Activated CD4-positive, alpha-beta T cell treated with anti-CD3 and anti-CD28 coated beads for 1 hour (primary cell): ENCODE measurements around the gene PAX2.

Experiments used
- DNase-seq: peaks from one replicate; pipeline ENCODE4 v3.0.0-alpha.2; 2020

Gene PAX2

DNA sequence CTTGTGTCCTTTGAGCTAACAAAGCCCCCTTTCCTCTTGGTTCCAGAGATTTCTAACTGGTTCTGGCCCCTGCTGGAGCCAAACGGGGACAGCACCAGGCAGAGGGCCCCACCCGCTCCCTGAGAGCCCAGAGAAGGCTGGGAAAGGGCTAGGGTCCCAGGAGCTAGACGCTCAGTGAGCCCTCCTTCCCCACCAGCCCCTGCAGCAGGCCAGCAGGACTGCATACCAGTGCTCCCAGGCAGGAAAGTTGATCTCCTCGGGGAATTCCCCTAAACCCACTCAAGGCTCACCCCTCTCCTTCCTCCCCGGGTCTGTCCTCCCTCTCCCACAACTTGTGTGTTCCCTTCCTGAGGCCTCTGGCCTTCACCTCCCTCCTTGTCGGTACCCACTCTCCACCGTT lies 47.7 kb downstream of the PAX2 start:
- DNase-seq = no peak

DNA sequence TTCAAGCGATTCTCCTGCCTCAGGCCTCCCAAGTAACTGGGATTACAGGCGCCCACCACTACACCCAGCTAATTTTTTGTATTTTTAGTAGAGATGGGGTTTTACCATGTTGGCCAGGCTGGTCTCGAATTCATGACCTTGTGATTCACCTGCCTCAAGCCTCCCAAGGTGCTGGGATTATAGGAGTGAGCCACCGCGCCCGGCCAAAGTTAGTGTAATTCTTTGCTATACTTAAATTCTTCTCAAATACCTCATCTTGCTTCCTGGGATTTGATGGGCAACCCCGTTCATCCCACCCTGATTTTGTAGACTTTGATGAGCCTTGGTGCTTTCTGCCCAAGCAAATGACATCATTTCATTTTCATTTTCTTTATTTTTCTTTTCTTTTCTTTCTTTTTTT lies 54.5 kb downstream of the PAX2 start:
- DNase-seq = no peak

DNA sequence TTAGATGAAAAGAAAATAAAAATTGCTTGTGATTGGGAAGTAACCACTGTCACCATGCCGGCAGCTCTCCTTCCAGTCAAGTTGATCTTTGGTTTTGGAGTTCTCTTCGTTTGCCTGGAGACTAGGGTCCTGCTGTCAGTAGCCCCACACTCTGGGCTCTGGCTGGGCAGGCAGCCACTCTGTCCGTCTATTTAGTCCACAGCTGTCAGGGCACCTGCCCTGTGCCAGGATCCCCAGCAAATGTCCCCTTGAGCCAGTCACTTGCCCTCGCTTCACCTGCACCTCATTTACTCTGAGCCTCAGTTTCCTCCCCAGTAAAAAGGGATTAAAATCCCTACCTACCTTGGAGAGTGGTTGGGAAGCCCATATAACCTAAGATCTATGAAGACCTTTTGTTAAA lies 55.5 kb downstream of the PAX2 start:
- no peak for DNase-seq

DNA sequence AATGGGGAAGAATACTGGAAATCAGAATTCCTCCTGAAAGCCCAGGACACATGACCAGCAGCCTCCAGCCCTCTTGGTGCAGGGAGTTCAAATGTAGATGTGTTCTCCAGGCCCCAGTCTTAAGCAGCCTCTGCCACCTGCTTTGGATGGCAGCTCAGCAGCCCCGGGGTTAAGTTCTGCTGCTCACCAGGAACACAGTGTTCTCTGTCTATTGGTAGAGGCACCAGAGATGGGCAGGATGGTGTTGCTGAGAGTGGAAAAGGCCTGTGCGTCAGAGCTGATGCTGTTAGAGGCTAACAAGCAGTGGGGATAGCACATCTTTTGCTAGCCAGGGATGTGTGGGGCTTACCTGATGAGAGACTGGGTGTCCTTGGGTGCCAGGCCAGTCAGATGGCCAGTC lies 56.8 kb downstream of the PAX2 start:
- no peak for DNase-seq

DNA sequence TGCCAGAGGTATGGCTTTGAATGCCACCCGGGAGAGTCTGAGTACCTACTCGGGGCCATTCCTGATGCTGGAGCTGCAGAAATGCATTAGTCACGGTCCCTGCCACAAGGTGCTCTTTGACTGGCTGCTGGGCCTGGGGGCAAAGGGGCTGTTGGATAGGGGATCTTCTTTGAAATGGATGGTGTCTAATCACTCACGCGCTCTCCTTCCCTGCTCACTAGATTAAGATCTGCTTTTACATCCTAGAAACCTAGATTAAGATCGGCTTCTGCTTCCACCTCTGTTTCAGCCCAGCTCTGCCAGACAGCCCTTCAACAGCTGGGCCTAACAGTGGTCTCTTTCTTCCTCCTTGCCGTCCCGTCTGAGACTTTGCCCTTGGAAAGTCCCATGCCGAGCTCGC lies 57.2 kb downstream of the PAX2 start:
- no peak for DNase-seq

DNA sequence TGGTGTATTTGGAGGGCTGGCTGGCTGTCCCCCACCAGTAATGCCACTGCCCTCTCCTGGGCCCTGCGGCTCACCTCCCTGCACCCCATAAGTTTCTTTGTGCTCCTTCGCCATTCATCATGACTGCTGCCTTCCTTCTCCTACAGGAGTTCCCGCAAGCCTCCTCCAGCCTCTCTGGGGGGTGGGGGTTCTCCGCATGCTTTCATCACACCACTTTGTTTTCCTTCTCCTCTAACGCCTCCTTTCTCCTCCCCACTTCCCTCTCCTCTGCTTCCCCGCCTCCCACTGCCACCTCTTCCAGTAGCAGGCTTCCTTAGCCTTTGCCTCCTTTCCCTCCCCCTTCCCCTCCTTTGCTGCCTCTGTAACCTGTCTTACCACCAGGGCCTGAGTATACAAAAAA lies 58.1 kb downstream of the PAX2 start:
- DNase-seq = no peak

DNA sequence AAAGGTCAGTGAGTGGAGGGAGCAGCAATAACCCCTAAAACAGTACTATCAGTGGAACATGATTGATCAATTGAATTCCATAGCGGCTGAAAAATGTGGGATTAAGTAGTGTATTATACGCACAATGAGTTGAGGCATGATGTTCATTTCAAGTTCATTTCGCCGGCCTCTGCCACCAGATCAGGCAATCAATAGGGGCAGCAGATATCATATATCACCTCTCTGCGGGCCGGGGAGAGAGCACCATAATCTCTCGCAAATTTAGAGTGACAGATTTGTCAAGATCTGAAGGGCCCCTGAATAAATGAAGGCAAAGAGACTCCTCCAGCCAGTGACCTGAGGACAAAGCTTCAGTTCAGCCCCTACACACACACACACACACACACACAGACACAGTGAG lies 58.5 kb downstream of the PAX2 start:
- no peak for DNase-seq

DNA sequence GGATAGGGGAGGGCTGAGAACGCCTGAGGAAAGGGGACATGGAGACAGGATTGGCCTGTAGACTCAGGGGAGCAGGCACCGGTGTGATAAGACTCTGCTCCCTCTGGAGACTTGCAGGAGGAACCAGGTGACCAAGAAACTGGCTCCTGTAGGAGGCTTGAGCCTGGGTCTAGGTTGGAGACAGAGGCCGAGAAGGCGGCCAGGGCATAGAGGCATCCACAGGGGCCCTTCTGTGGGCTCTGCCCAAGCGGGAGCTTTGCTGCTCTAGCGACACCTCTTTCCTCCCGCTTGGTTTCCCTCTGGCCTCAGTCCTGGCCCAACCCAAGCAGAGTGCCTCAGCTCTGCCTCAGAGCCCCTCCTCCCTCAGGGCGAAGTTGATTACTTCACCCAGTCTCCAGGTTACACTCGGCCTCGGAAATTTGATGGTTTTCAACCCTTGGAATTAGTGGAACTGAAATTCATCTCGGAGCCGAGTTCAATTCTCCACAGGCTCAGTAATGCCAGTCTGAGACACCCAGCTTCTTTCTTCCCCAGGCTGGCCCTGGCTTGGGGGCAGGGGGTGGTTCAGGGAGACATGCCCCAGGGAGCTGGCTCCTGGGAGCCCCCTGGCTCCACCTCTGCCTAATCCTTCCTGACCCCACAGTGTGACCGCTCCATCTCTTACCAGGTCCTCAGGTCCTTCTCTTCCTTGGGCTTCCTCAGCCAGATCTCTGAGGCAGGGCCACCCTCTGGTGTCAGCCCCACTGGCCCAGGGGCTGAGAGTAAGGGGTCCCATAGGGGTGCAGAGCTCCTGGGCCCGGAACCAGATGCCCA lies 60.4 kb downstream of the PAX2 start:
- no peak for DNase-seq

DNA sequence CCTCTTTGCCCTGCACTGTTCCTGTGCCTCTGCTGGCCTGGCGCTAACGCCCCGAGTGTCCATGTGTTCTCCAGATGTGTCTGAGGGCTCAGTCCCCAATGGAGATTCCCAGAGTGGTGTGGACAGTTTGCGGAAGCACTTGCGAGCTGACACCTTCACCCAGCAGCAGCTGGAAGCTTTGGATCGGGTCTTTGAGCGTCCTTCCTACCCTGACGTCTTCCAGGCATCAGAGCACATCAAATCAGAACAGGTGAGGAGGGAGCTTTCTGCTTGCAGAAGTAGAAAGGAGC lies 60.9 kb downstream of the PAX2 start:
- no peak for DNase-seq

DNA sequence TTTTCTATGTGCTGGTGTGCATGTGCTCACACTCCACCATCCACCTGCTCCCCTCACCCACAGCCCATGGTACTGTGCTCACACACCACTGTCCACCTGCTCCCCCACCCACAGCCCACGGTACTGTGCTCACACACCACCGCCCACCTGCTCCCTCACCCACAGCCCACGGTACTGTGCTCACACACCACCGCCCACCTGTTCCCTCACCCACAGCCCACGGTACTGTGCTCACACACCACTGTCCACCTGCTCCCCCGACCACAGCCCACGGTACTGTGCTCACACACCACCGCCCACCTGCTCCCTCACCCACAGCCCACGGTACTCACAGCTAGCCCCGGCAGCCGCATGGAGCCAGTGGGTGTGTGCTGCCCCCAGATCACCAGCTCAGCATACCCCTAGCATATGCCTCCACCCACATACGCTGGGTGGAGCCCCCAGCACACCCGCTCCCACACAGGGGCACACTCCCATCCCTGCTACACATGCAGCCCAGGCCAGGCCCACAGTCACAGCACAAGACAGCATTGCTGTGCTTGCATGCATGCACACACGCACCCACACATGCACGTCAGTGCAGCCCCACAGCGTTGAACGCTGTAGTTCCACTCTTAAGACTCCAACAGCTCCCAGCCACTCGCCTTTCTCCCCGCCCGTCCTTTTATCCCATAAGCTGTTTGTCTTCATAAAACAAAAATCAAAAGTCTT lies 62.0 kb downstream of the PAX2 start:
- DNase-seq = no peak

DNA sequence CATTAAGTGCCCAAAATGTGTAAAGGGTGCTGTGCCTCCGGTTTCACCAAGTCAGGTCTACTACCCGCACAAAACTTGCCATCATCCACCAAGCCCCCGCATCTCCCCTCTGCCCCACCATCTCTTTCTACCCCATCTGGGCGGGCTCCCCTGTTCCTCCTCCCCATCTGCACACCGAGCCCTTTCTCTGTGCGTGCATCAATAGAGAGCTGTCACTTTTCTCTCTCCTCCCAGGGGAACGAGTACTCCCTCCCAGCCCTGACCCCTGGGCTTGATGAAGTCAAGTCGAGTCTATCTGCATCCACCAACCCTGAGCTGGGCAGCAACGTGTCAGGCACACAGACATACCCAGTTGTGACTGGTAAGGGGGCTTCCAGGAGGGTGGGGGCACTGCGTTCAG lies 63.5 kb downstream of the PAX2 start:
- DNase-seq = no peak

DNA sequence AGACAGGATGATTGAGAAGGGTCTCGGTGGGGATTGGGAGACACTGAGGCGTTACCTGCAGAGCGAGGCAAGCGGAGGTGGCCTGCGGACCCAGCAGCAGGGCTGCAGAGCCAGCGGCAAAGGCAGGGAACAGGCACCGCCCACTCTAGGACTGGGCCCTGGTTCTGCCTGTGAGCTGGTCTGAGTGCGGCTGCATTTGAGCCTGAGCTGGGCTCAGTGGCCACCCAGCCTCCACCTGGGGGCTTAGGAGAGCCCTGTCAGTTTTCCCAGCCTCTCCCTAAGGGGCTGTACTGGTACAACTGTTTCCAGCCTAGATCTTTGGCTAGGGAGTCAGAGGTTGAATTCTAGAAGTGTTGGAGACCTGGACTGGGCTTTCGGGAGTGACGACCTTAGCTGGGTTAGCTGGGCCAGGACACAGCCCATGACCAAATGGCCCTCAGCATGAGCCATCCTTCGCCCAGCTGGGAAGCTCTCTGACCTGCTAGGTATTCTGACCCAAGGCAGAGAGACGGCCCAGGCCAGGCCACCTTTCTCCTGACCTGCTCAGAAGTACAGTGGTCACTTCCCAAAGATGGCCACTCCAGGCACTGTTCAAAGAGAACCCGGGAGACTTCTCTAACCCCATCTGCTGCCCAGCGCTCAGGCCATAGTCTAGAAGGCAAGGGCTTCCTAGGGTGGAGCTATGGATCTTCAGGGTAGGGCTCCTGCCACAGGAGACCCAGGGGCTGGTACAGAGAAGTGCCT lies 64.9 kb downstream of the PAX2 start:
- no peak for DNase-seq

DNA sequence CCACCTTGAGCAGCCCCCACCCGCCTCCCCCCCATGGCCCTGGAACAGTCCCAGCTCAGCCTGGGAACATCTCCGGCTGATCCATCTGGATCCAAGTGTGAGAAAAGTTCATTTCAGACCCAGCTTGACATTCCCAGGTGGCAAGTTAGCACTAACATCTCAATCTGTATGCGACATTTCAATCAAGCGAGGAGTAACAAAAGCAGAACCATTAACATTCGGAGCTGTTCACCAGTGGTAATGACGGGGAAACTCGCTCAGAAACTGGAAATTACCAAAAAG lies 65.4 kb downstream of the PAX2 start:
- no peak for DNase-seq

DNA sequence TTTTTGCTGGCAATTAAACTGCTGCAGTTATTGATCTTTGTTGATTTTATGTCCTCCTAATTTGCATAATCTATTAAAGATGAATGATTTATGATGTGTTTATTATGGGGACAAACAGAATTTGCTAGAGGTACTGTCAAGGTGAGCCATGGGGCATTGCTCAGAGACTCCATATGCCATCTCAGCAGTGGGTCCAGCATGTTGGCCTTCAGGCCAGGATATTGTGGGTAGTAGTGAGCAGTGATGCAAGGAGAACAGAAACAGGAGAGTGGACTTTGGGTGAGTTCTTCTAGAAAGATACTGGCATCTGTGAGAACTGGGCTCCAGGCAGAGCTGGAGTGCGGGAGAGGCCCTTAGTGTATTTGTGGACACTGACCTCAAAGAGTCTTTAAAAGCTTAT lies 65.9 kb downstream of the PAX2 start:
- no peak for DNase-seq

DNA sequence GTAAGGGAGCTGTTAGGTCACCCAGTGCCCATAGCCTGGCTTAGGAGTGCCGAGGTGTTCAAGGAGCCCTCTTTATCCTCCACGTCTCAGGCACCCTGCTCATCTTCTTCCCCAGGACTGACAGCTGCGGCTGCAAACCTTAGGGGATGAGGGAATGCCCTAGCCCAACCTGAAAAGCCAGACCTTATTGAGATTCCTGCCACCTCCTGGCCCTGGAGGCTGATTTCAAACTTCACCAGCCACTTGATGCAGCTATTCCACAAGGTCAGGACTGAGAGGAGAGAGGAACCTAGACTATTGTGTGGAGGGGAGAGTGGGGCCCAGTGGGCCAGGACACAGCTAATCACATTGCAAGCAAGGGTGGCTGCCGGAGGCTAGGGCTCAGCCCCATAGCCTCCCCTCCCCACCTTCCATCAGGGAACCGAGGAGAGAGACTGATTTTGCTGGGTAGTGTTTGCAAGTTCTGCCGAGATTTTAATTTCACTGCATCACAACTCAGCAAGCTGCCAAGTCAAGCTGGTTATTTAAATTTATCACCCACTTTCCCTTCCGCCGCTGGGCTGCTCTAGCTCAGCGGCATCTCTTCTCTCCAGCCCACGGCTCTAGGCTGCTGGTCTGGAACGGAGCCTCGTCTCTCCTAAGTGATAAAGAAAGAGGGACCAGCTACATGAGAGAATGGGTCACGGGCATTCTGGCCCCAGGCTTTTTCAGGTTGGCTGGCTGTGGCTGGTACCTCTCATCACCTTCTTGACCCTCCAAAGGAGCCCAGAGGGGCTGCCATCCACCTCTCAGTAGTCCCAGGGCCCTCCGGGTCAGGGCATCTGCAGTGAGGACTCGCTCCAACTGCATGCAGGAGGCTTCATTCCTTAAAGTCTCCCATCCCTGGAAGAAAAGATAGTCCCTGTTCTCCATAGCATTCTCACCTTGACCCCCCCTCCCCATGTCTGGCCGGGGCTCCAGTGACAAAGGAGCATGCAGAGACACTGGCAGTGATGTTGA lies 66.7 kb downstream of the PAX2 start:
- no peak for DNase-seq

DNA sequence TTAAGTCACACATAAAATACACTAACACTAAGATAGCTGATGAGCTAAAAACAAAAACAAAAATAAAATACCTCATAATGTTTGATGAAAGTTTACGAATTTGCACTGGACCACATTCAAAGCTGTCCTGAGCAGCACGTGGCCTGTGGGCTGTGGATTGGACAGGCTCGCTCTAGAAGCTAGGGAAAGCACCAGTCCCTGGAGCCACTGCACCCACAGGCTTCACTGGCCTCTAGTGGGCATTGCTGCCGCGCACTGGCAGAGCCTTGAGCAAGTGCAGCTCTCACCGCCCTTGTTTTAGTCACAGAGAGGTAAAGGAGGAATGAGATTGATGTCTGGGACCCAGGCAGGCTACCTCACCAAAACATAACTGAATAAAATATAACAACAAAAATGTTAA lies 67.6 kb downstream of the PAX2 start:
- DNase-seq = no peak

DNA sequence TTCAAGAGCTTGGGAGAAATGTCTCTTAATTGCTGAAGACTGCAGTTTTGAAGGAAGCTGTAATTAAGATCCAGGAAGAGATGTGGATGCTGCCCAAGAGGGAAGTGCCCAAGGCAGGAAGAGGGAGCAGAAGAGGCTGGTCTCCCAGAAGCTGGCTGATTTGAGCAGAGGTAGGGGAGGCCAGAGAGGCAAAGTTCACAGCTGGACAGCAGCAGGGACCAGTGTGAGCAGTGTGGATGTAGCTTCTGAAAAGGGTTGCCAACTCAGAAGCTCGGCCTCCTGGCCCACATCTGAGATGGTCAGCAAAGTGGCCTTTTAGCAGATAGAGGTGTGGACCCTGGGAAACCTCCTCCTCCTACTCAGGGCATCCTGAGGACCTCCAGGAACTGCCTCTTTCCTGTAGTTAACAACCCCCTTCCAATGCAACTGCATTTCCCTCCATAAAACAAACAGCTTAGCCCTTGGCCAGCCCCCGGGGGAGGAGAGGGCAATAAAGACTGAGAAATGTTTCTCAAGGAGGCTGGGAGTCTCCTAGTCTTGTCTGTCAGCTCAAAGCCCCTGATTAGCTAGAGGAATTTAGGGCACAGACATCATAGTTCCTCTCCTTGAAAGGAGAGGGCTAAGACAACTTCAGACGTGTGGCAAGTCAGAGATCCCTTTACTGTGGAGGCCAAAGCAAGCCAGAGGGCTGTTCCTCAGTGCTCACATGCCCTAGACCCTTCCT lies 69.5 kb downstream of the PAX2 start:
- DNase-seq = no peak

DNA sequence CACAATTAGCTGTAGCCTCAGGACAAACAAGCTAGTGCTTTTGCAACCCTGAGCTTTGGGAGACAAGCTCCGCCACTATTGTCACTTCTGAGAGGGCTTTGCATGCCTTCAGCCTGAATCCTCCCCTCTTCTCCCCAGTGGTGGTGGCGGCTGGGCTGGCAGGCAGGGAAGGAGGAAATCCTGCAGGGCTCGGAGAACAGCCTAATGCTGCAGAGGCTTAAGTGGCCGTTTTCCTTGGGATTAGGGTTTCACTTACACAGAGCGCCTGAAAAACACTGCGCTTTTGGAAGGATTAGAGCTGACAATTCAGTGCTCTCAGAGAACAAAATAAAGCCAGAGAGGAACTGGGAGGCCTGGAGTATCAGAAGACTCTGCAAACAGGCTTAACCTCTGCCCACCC lies 71.3 kb downstream of the PAX2 start:
- no peak for DNase-seq

DNA sequence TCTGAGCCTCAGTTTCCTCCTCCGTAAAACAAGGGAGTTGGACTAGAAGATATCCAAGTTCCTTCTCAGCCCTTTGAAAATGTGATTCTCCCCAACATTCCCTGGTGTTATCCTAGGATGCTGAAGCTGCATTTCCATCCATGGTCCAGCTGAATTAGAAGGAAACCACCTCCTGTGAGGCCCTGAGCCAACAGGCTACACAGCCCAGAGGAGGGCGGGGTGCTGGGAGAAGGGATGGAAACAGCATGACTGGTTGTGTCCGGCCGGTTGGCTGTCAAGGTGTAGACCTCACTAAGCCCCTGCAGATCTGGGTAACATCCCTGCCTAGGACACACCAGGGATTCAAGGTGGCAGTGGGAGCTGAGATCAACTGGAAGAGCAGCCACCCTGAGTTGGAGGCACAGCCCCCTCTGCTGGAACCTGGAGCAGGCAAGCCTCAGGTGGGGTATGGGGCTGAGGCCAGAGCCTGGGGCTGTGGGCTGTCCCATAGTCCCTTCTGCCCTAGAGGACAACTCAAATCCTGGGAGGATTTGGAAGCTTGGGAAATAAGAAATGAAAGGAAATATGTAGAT lies 72.0 kb downstream of the PAX2 start:
- no peak for DNase-seq

DNA sequence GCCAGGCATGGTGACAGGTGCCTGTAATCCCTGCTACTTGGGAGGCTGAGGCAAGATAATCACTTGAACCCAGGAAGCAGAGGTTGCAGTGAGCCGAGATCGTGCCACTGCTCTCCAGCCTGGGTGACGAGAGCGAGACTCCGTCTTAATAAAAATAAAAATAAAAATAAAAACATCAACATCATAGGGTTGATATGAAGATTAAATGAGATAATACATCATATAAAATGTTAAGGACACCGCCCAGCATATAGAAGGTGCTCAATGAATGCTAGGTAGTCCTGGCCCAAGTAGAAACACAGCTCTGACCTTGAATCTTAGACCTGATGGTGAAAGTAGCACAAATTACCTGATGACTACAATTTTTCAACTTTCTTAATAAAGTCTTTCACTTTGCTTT lies 74.0 kb downstream of the PAX2 start:
- no peak for DNase-seq

DNA sequence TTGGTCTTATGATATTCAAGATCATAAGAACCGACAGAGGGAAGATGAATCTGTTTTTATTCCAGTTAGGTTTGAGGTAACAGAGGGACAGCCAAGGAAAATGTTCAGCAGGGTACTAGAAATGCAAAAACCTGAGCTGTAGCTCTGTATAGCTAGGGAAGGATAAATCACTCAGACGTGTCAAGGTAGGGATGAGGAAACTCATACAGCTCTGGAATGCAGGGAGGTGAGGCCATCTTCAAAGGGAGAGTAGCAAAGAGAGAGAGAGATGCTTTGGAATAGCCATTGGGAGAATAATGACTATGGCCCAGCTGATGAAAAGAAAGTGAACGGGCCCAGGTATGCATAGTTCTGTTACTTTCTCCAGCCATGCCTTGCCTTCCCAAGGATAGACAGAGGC lies 77.8 kb downstream of the PAX2 start:
- DNase-seq = no peak

DNA sequence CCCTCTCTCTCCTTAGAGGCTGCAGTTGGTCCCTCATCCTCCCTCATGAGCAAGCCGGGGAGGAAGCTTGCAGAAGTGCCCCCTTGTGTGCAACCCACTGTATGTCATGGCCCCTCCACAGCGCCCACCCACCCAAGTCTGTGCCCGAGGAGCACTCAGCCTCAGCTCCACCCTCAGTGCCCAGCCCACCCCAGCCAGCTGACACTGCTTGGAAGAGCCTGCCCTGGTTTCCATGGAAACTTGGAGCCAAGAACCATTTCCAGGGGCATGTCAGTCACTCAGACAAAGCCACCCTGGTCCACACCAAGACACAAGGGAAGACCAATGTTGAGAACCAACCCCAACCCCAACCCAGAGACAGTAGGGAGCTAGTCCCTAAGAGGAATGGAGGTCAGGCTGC lies 79.5 kb downstream of the PAX2 start:
- no peak for DNase-seq
